Colonic mucosa (tissue), 4 donors: Measurements from ENCODE around the gene ARHGAP15. TPM values are rescaled to one million over a fixed set of nuclear protein-coding genes. Genes with fewer than 3 reads are reported as not detected.

ENCODE experiments used
- DNase-seq: peaks from one replicate; pipeline ENCODE4 v3.0.0-alpha.2; 2020
- H3K27ac ChIP-seq: fragments of 200-600 bp; one replicate; pipeline ENCODE4 v1.8.0; 2021
- H3K27me3 ChIP-seq: fragments of 200-600 bp; one replicate; pipeline ENCODE4 v1.8.0; 2021
- H3K36me3 ChIP-seq: fragments of 200-600 bp; one replicate; pipeline ENCODE4 v1.8.0; 2021
- H3K4me1 ChIP-seq: fragments of 200-600 bp; one replicate; pipeline ENCODE4 v1.8.0; 2021; ENCODE audit warnings: mild to moderate bottlenecking
- H3K4me3 ChIP-seq: fragments of 200-600 bp; one replicate; pipeline ENCODE4 v1.8.0; 2021
- H3K9ac ChIP-seq, 2 donors: one replicate each; pipeline ENCODE4 v1.7.0; 2013; ENCODE audit warnings: control low read depth in 2 of 2, low read depth in 2 of 2, low read length in 2 of 2
- H3K9me3 ChIP-seq: fragments of 200-600 bp; one replicate; pipeline ENCODE4 v1.8.0; 2021
- CTCF ChIP-seq: fragments of 200-600 bp; IDR thresholded peaks from one replicate; pipeline ENCODE4 v1.8.0; 2022; ENCODE audit warnings: antibody characterized with exemption, mild to moderate bottlenecking
- intact Hi-C: fragments of 100-400 bp; cut with DNase I; formaldehyde crosslinking; loops from one replicate; pipeline ENCODE4 v1.14.1; 2022
- total RNA-seq, 2 donors: library from RNA; stranded (reverse); fragmentation: NEBNext Ultra II Directional in 1 of 2; extraction: Animal tissue kit (Norgen Biotek cat#: 25700) in 1 of 2; gene quantifications; one replicate each; pipeline ENCODE4 v1.2.1, GENCODE V29; 2021
- donor health status: healthy.
- donor health status: DM: no; HTN: no; CAD: no.
- donor health status: DM: no; HTN: no; CAD: no.

Gene ARHGAP15
- total RNA-seq, 2 donors from 2014 or later: 1.6 to 3.7 TPM

GRCh38 chr2:143431316-143431715, 302.1 kb downstream of the ARHGAP15 start:
- no peak overlapping the region for H3K27ac ChIP-seq
- H3K4me3 ChIP-seq: no peak overlapping the region

GRCh38 chr2:143433251-143433650, 304.0 kb downstream of the ARHGAP15 start:
- Histone ChIP-seq H3K9ac (no peak overlapping the region), H3K4me3 (no peak overlapping the region), H3K27me3 (no peaks in the 10 kb centered on the region), H3K4me1 (no peaks in the 10 kb centered on the region), H3K36me3 (no peaks in the 10 kb centered on the region), H3K27ac (peak overlapping the region; percentile 3), H3K9me3 (no peaks in the 10 kb centered on the region)
- no peak for DNase-seq
- intact Hi-C loops: no loop called here
- TF ChIP-seq CTCF: no peak

More at GRCh38 chr2:143431316-143431715, 302.1 kb downstream of the ARHGAP15 start:
- DNase-seq: no peak
- no peaks in the 10 kb centered on the region for H3K27me3 ChIP-seq
- TF ChIP-seq CTCF: no peak
- intact Hi-C loops: no loop called here
- no peaks in the 10 kb centered on the region for H3K36me3 ChIP-seq
- no peaks in the 10 kb centered on the region for H3K9me3 ChIP-seq
- no peak overlapping the region for H3K9ac ChIP-seq
- no peaks in the 10 kb centered on the region for H3K4me1 ChIP-seq

GRCh38 chr2:143433840-143434239, 304.6 kb downstream of the ARHGAP15 start:
- intact Hi-C loops: no loop called here
- Histone ChIP-seq H3K4me1 (no peaks in the 10 kb centered on the region), H3K36me3 (no peaks in the 10 kb centered on the region), H3K9me3 (no peaks in the 10 kb centered on the region), H3K4me3 (no peak overlapping the region), H3K27me3 (no peaks in the 10 kb centered on the region), H3K27ac (no peak overlapping the region), H3K9ac (no peak overlapping the region)
- no peak for TF ChIP-seq CTCF
- DNase-seq: no peak

GRCh38 chr2:143434445-143434844, 305.2 kb downstream of the ARHGAP15 start:
- peak overlapping the region; percentile 18 for H3K27ac ChIP-seq
- no peak overlapping the region for H3K4me3 ChIP-seq
- intact Hi-C loops: no loop called here
- H3K27me3 ChIP-seq: no peaks in the 10 kb centered on the region
- no peaks in the 10 kb centered on the region for H3K9me3 ChIP-seq
- no peak for DNase-seq
- H3K36me3 ChIP-seq: no peaks in the 10 kb centered on the region
- TF ChIP-seq CTCF: no peak
- H3K4me1 ChIP-seq: no peaks in the 10 kb centered on the region
- H3K9ac ChIP-seq: peak overlapping the region in 1 of 2 donors; percentile 10

GRCh38 chr2:143435131-143435530, 305.9 kb downstream of the ARHGAP15 start:
- no peaks in the 10 kb centered on the region for H3K27me3 ChIP-seq
- no peak overlapping the region for H3K4me3 ChIP-seq
- no peak for TF ChIP-seq CTCF
- intact Hi-C loops: no loop called here
- no peaks in the 10 kb centered on the region for H3K4me1 ChIP-seq
- DNase-seq: no peak
- H3K27ac ChIP-seq: no peak overlapping the region
- no peaks in the 10 kb centered on the region for H3K9me3 ChIP-seq
- H3K9ac ChIP-seq: no peak overlapping the region
- no peaks in the 10 kb centered on the region for H3K36me3 ChIP-seq

- Histone ChIP-seq H3K4me3 (no peak overlapping the region), H3K27ac (no peak overlapping the region), H3K9me3 (no peaks in the 10 kb centered on the region), H3K27me3 (no peaks in the 10 kb centered on the region), H3K36me3 (no peaks in the 10 kb centered on the region), H3K9ac (no peak overlapping the region), H3K4me1 (no peaks in the 10 kb centered on the region)
- no peak for DNase-seq
- TF ChIP-seq CTCF: no peak
- intact Hi-C loops: no loop called here
Measured at GRCh38 chr2:143436951-143437350, 307.7 kb downstream of the ARHGAP15 start.
